Activated CD4-positive, alpha-beta memory T cell treated with anti-CD3 and anti-CD28 coated beads for 36 hours (primary cell): ENCODE measurements around the gene PCDHGB3. TPM values are rescaled to one million over a fixed set of nuclear protein-coding genes. Genes with fewer than 3 reads are reported as not detected.
"Not testable (repeated sequence)": the region's sequence is repeated elsewhere in the genome, so short reads cannot be mapped to it uniquely, and the experiment has no call there.

Experiments used
- CTCF ChIA-PET: fragments of 350-600 bp; sonication (Branson Sonifier 250); formaldehyde crosslinking; loops from one replicate; lab custom pipeline; 2021; ENCODE audit warnings: antibody characterized with exemption, inconsistent platforms; lab: Charles Lee
- POLR2A ChIA-PET: fragments of 350-600 bp; sonication (Branson Sonifier 250); formaldehyde crosslinking; loops from one replicate; lab custom pipeline; 2021; ENCODE audit warnings: antibody characterized with exemption; lab: Charles Lee
- DNase-seq: peaks from one replicate; pipeline ENCODE4 v3.0.0-alpha.2; 2020
- H3K27ac Mint-ChIP-seq: one replicate; pipeline ENCODE4 v1.8.0; 2021; ENCODE audit warnings: mixed read lengths
- H3K27me3 Mint-ChIP-seq: one replicate; pipeline ENCODE4 v1.8.0; 2021; ENCODE audit warnings: mixed read lengths
- H3K36me3 Mint-ChIP-seq: one replicate; pipeline ENCODE4 v1.8.0; 2021; ENCODE audit warnings: mixed read lengths
- H3K4me1 Mint-ChIP-seq: one replicate; pipeline ENCODE4 v1.8.0; 2021; ENCODE audit warnings: low read depth, mixed read lengths
- H3K4me3 Mint-ChIP-seq: one replicate; pipeline ENCODE4 v1.8.0; 2021; ENCODE audit warnings: mild to moderate bottlenecking, mixed read lengths
- H3K9me3 Mint-ChIP-seq: one replicate; pipeline ENCODE4 v1.8.0; 2021; ENCODE audit warnings: mixed read lengths
- intact Hi-C: fragments of 100-400 bp; cut with micrococcal nuclease; formaldehyde crosslinking; loops from one replicate; pipeline ENCODE4 v1.15.1; 2023
- total RNA-seq, 2 experiments: library from RNA; stranded (reverse); gene quantifications; one replicate each; pipeline ENCODE4 v1.2.3, GENCODE V29; 2021

Gene PCDHGB3
- total RNA-seq, 2 experiments from 2014 or later, result 0.10 TPM; not detected in 1

- no peak overlapping the region for H3K4me3 Mint-ChIP-seq
These were observed 9.4 kb upstream of the PCDHGB3 start for GRCh38 chr5:141360685-141361084.

DNA sequence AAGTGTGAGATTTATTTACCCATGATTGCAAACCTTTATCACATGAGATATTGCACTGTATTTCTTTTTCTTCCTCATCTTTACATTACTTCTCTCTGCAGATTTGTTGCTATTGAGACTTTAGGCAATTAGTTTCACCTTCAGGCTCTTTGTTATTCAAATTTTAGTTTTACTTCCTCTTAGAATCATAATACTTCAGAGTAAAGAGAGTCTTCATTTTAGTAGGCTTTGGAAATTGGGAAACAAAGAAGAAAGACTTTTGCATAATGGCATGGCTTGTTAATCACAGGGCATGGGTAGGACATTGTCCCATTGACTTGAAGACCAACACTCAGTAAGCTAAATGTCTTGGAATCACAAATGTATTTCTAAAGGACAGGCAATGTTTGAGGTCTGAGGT is 7.3 kb upstream of the PCDHGB3 start:
- Mint-ChIP-seq H3K4me1 (peaks cover 2% of the 10 kb centered on the region), H3K27ac (no peak overlapping the region), H3K27me3 (peaks cover 70% of the 10 kb centered on the region), H3K36me3 (peaks cover 39% of the 10 kb centered on the region), H3K9me3 (peaks cover 48% of the 10 kb centered on the region), H3K4me3 (no peak overlapping the region)
- CTCF ChIA-PET, result no interaction called here
- intact Hi-C loops, result loop anchor here (10.0 kb wide), 1 partner anchor 52 kb away; the partner anchor contains the start of genes PCDHGA10 and PCDHGB7
- DNase-seq, result no peak
- POLR2A ChIA-PET, result no interaction called here

More at GRCh38 chr5:141360685-141361084, 9.4 kb upstream of the PCDHGB3 start:
- peaks cover 51% of the 10 kb centered on the region for H3K9me3 Mint-ChIP-seq
- intact Hi-C loops, result loop anchor here (10.0 kb wide), 1 partner anchor 54 kb away; the partner anchor contains the start of genes PCDHGA10 and PCDHGB7
- POLR2A ChIA-PET, result no interaction called here
- H3K27me3 Mint-ChIP-seq, result peaks cover 71% of the 10 kb centered on the region
- peaks cover 2% of the 10 kb centered on the region for H3K4me1 Mint-ChIP-seq
- CTCF ChIA-PET, result interaction anchor here (1.2 kb wide), 1 partner anchor 152 kb away, joined by 4 read pairs; no protein-coding TSS in a partner anchor
- H3K36me3 Mint-ChIP-seq, result peaks cover 34% of the 10 kb centered on the region
- no peak overlapping the region for H3K27ac Mint-ChIP-seq
- DNase-seq, result no peak

DNA sequence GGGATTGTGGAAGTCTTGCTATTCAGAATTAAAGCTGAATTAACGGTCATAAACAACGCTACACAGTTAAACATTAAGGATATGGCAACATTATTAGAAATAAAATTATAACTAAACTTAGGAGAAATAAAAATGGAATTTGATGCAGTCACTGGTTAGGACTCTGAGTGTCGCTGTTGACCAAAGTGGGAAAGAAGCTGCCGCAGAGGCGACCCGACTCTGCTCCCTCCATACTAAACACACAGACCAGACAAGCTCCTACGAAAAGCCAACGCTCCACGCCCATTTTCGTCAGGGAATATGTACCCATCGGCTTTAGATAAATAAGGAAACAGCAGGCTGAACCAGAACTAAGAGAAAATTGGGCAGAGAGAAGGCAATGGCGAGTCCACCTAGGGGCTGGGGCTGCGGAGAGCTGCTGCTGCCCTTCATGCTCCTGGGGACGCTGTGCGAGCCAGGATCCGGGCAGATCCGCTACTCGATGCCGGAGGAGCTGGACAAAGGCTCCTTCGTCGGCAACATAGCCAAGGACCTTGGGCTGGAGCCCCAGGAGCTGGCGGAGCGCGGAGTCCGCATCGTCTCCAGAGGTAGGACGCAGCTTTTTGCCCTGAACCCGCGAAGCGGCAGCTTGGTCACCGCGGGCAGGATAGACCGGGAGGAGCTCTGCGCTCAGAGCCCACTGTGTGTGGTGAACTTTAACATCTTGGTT is 5.9 kb upstream of the PCDHGB3 start, which contains the start of gene PCDHGA5:
Gene PCDHGA5, plus strand, starts transcription at position 211 of the 709 bp plus-strand sequence. Its CDS starts 169 bp downstream, at position 380.
- Mint-ChIP-seq H3K9me3 (peaks cover 48% of the 10 kb centered on the region), H3K27ac (no peak within 1 kb of the TSS), H3K27me3 (peaks cover 71% of the 10 kb centered on the region), H3K36me3 (peaks cover 38% of the 10 kb centered on the region), H3K4me1 (peaks cover 2% of the 10 kb centered on the region), H3K4me3 (no peak within 1 kb of the TSS)
- POLR2A ChIA-PET, result interaction anchor here (1.4 kb wide), 1 partner anchor 43 kb away, joined by 3 read pairs; the partner anchor contains the start of gene TAF7
- no peak for DNase-seq
- CTCF ChIA-PET, result no interaction called here
- intact Hi-C loops, result loop anchor here (10.0 kb wide), 1 partner anchor 51 kb away; the partner anchor contains the start of genes PCDHGA10 and PCDHGB7

DNA sequence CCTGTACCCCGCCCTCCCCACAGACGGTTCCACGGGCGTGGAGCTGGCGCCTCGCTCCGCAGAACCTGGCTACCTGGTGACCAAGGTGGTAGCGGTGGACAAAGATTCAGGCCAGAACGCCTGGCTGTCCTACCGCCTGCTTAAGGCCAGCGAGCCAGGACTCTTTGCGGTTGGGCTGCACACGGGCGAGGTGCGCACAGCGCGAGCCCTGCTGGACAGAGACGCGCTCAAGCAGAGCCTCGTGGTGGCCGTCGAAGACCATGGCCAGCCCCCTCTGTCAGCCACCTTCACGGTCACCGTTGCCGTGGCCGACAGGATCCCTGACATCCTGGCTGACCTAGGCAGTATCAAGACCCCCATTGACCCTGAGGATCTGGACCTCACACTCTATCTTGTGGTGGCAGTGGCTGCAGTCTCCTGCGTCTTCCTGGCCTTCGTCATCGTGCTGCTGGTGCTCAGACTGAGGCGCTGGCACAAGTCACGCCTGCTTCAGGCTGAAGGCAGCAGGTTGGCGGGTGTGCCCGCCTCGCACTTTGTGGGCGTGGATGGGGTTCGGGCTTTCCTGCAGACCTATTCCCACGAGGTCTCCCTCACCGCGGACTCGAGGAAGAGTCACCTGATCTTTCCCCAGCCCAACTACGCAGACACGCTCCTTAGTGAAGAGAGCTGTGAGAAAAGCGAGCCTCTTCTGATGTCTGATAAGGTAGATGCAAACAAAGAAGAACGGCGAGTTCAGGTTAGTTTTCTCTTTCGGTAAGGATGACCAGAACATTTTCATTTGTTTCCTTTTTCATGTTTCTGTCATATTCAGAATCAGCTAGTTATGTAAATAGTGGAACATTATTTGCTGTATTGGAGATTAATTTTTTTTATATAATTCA is 3.8 kb upstream of the PCDHGB3 start:
- peaks cover 38% of the 10 kb centered on the region for H3K9me3 Mint-ChIP-seq
- H3K27me3 Mint-ChIP-seq, result peaks cover 67% of the 10 kb centered on the region
- peaks cover 32% of the 10 kb centered on the region for H3K36me3 Mint-ChIP-seq

DNA sequence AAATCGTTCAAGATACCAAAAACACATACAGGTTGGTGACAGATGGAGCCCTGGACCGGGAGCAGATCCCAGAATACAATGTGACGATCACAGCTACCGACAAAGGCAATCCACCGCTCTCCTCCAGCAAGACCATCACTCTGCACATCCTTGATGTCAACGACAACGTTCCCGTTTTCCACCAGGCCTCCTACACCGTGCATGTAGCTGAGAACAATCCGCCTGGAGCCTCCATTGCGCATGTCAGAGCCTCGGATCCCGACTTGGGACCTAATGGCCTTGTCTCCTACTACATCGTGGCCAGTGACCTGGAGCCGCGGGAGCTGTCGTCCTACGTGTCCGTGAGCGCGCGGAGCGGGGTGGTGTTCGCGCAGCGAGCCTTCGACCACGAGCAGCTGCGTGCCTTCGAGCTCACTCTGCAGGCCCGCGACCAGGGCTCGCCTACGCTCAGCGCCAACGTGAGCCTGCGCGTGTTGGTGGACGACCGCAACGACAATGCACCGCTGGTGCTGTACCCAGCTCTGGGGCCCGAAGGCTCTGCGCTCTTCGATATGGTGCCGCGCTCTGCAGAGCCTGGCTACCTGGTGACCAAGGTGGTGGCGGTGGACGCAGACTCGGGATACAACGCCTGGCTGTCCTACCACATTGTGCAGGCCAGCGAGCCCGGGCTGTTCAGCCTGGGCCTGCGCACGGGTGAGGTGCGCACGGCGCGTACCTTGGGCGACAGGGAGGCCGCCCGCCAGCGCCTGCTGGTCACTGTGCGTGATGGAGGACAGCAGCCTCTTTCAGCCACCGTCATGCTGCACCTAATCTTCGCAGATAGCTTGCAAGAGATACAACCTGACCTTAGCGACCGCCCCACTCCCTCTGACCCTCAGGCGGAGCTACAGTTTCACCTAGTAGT is 1.8 kb downstream of the PCDHGB3 start:
- POLR2A ChIA-PET, result no interaction called here
- peaks cover 44% of the 10 kb centered on the region for H3K27me3 Mint-ChIP-seq
- intact Hi-C loops, result no loop called here
- H3K27ac Mint-ChIP-seq, result no peak overlapping the region
- peaks cover 29% of the 10 kb centered on the region for H3K9me3 Mint-ChIP-seq
- CTCF ChIA-PET, result interaction anchor here (0.6 to 2.8 kb wide), 6 partner anchors 15 to 192 kb away, joined by 4 to 25 read pairs (median 5); partner anchors contain the start of gene PCDHGA10
- peaks cover 5% of the 10 kb centered on the region for H3K4me1 Mint-ChIP-seq
- peaks cover 26% of the 10 kb centered on the region for H3K36me3 Mint-ChIP-seq
- H3K4me3 Mint-ChIP-seq, result no peak overlapping the region
- no peak for DNase-seq

More for the DNA sequence above, 3.8 kb upstream of the PCDHGB3 start:
- ChIA-PET POLR2A (no interaction called here), CTCF (interaction anchor here (1.1 kb wide), 1 partner anchor 198 kb away, joined by 3 read pairs; no protein-coding TSS in a partner anchor)
- intact Hi-C loops, result loop anchor here (10.0 kb wide), 1 partner anchor 49 kb away; the partner anchor contains the start of genes PCDHGA10 and PCDHGB7
- H3K4me3 Mint-ChIP-seq, result no peak overlapping the region
- DNase-seq, result no peak
- peaks cover 5% of the 10 kb centered on the region for H3K4me1 Mint-ChIP-seq
- H3K27ac Mint-ChIP-seq, result no peak overlapping the region

GRCh38 chr5:141373673-141374317 is 3.8 kb downstream of the PCDHGB3 start, which contains the start of gene PCDHGA6:
PCDHGA6 (plus strand) TSS chr5:141373891; CDS start chr5:141374084, 193 bp downstream.
- POLR2A ChIA-PET, result no interaction called here

DNA sequence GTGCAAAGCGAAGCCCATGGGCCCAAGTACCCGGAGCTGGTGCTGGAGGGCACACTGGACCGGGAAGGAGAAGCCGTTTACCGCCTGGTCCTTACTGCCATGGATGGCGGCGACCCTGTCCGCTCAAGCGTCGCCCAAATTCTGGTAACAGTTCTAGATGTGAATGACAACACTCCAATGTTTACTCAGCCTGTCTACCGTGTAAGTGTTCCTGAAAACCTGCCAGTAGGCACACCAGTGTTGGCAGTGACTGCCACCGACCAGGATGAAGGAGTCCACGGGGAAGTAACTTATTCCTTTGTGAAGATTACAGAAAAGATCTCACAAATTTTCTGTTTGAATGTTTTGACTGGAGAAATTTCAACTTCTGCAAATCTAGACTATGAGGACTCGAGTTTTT is 4.6 kb downstream of the PCDHGB3 start:
- Mint-ChIP-seq H3K27me3 (peaks cover 40% of the 10 kb centered on the region), H3K36me3 (peaks cover 26% of the 10 kb centered on the region), H3K9me3 (peaks cover 33% of the 10 kb centered on the region), H3K4me3 (no peak overlapping the region), H3K4me1 (peaks cover 5% of the 10 kb centered on the region), H3K27ac (no peak overlapping the region)
- POLR2A ChIA-PET, result no interaction called here
- DNase-seq, result no peak
- intact Hi-C loops, result no loop called here
- CTCF ChIA-PET, result interaction anchor here (0.7 to 1.5 kb wide), 3 partner anchors 16 to 182 kb away, joined by 3 to 5 read pairs (median 3); partner anchors contain the start of gene PCDHGB6

More at GRCh38 chr5:141373673-141374317, 3.8 kb downstream of the PCDHGB3 start, which contains the start of gene PCDHGA6:
- intact Hi-C loops, result no loop called here
- H3K27me3 Mint-ChIP-seq, result peaks cover 39% of the 10 kb centered on the region
- CTCF ChIA-PET, result interaction anchor here (0.7 to 1.5 kb wide), 5 partner anchors 15 to 191 kb away, joined by 3 to 5 read pairs (median 3); partner anchors contain the start of gene PCDHGB6
- peaks cover 26% of the 10 kb centered on the region for H3K36me3 Mint-ChIP-seq
- H3K4me1 Mint-ChIP-seq, result peaks cover 5% of the 10 kb centered on the region
- H3K27ac Mint-ChIP-seq, result no peak within 1 kb of the TSS
- H3K4me3 Mint-ChIP-seq, result peak within 1 kb of the TSS; percentile 27
- no peak for DNase-seq
- peaks cover 33% of the 10 kb centered on the region for H3K9me3 Mint-ChIP-seq

- H3K4me1 Mint-ChIP-seq, H3K27ac Mint-ChIP-seq, intact Hi-C loops, POLR2A ChIA-PET, H3K4me3 Mint-ChIP-seq, CTCF ChIA-PET, DNase-seq: not testable (repeated sequence)
- H3K27me3 Mint-ChIP-seq, result peaks cover 35% of the 10 kb centered on the region
- H3K9me3 Mint-ChIP-seq, result peaks cover 33% of the 10 kb centered on the region
- H3K36me3 Mint-ChIP-seq, result peaks cover 23% of the 10 kb centered on the region
These were observed 5.6 kb downstream of the PCDHGB3 start for GRCh38 chr5:141375444-141376155.

DNA sequence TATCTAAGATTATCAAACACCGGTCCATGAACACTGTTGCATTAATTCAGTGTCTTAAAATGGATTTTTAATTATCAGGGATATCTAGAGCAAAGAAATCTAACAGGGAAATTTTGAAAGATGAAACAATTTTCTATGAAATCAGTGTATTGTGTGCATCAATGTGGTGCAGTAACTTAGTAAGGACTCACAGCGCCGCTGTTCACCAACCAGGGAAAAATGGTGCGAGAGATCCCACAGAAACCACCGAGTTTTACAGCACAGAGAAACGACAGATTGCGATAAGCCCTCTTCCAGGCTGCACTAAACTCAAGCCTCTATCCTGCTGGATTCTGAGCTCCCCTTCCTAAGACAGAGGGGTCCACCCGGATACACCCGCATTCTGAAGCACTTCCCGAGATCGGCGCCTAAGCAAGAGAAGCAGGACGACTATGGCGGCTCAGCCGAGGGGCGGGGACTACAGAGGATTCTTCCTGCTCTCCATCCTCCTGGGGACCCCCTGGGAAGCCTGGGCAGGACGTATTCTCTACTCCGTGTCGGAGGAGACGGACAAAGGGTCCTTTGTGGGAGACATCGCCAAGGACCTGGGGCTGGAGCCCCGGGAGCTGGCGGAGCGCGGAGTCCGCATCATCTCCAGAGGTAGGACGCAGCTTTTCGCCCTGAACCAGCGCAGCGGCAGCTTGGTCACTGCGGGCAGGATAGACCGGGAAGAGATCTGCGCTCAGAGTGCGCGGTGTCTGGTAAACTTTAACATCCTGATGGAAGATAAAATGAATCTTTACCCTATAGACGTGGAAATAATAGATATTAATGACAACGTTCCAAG is 12.6 kb downstream of the PCDHGB3 start, which contains the start of gene PCDHGA7:
Gene PCDHGA7, plus strand, starts transcription at position 274 of the 826 bp plus-strand sequence. Its CDS starts 158 bp downstream, at position 432.
- no peak for DNase-seq
- ChIA-PET CTCF (no interaction called here), POLR2A (interaction anchor here (0.6 kb wide), 1 partner anchor 61 kb away, joined by 7 read pairs; no protein-coding TSS in a partner anchor)
- peaks cover 55% of the 10 kb centered on the region for H3K27me3 Mint-ChIP-seq
- H3K4me1 Mint-ChIP-seq, result no peaks in the 10 kb centered on the region
- peaks cover 14% of the 10 kb centered on the region for H3K9me3 Mint-ChIP-seq
- intact Hi-C loops, result no loop called here
- peaks cover 11% of the 10 kb centered on the region for H3K36me3 Mint-ChIP-seq
- H3K4me3 Mint-ChIP-seq, result peak within 1 kb of the TSS; percentile 66
- no peak within 1 kb of the TSS for H3K27ac Mint-ChIP-seq
